Glutamatergic neuron (in vitro differentiated cells): ENCODE measurements around the gene NRXN3. TPM values are rescaled to one million over a fixed set of nuclear protein-coding genes. Genes with fewer than 3 reads are reported as not detected.

Source experiments
- DNase-seq: peaks from one replicate; pipeline ENCODE4 v3.0.0; 2022
- H3K27ac Mint-ChIP-seq: one replicate; pipeline ENCODE4 v1.8.0; 2020; ENCODE audit warnings: mild to moderate bottlenecking, mixed read lengths, inconsistent platforms; ENCODE audit not compliant: unreplicated experiment
- H3K27me3 Mint-ChIP-seq: one replicate; pipeline ENCODE4 v1.8.0; 2020; ENCODE audit warnings: mild to moderate bottlenecking, moderate library complexity, mixed read lengths, inconsistent platforms; ENCODE audit not compliant: unreplicated experiment
- H3K36me3 Mint-ChIP-seq: one replicate; pipeline ENCODE4 v1.8.0; 2020; ENCODE audit warnings: mild to moderate bottlenecking, mixed read lengths, inconsistent platforms; ENCODE audit not compliant: unreplicated experiment
- H3K4me1 Mint-ChIP-seq: one replicate; pipeline ENCODE4 v1.8.0; 2020; ENCODE audit warnings: mild to moderate bottlenecking, low read depth, mixed read lengths, inconsistent platforms; ENCODE audit not compliant: unreplicated experiment
- H3K4me3 Mint-ChIP-seq: one replicate; pipeline ENCODE4 v1.8.0; 2020; ENCODE audit warnings: mild to moderate bottlenecking, mixed read lengths, inconsistent platforms; ENCODE audit not compliant: unreplicated experiment
- H3K9me3 Mint-ChIP-seq: one replicate; pipeline ENCODE4 v1.8.0; 2020; ENCODE audit warnings: mild to moderate bottlenecking, moderate library complexity, mixed read lengths, inconsistent platforms; ENCODE audit not compliant: unreplicated experiment
- CTCF ChIP-seq: fragments of 200-600 bp; sonication (generic); IDR thresholded peaks from one replicate; pipeline ENCODE4 v1.5.0; 2021; ENCODE audit not compliant: partially characterized antibody, unreplicated experiment
- total RNA-seq: library from RNA; stranded (reverse); fragmentation: NEBNext Ultra II Directional; extraction: Animal tissue kit (Norgen Biotek cat#: 25700); gene quantifications from one replicate; pipeline ENCODE4 v1.2.1, GENCODE V29; 2021; ENCODE audit not compliant: unreplicated experiment

The NRXN3 gene
- total RNA-seq, 1 donor from 2014 or later = 1.2 TPM

- Mint-ChIP-seq H3K27me3 (peaks cover 2% of the 10 kb centered on the region), H3K4me3 (no peak overlapping the region), H3K4me1 (peaks cover 22% of the 10 kb centered on the region), H3K27ac (no peak overlapping the region), H3K9me3 (no peaks in the 10 kb centered on the region), H3K36me3 (no peaks in the 10 kb centered on the region)
- no peak for TF ChIP-seq CTCF
- no peak for DNase-seq
Observed at GRCh38 chr14:79708426-79709388, 1538.5 kb downstream of the NRXN3 start.

GRCh38 chr14:79709573-79709972 lies 1539.4 kb downstream of the NRXN3 start:
- TF ChIP-seq CTCF = no peak
- H3K9me3 Mint-ChIP-seq = no peaks in the 10 kb centered on the region
- H3K27me3 Mint-ChIP-seq = peaks cover 2% of the 10 kb centered on the region
- peaks cover 17% of the 10 kb centered on the region for H3K4me1 Mint-ChIP-seq
- no peak for DNase-seq
- no peak overlapping the region for H3K27ac Mint-ChIP-seq
- no peak overlapping the region for H3K4me3 Mint-ChIP-seq
- H3K36me3 Mint-ChIP-seq = no peaks in the 10 kb centered on the region

- H3K4me1 Mint-ChIP-seq = peaks cover 11% of the 10 kb centered on the region
Observed at GRCh38 chr14:79712302-79712950, 1542.3 kb downstream of the NRXN3 start.

GRCh38 chr14:79721399-79722084 lies 1551.4 kb downstream of the NRXN3 start:
- no peak overlapping the region for H3K27ac Mint-ChIP-seq
- no peaks in the 10 kb centered on the region for H3K9me3 Mint-ChIP-seq
- H3K4me1 Mint-ChIP-seq = no peaks in the 10 kb centered on the region
- H3K36me3 Mint-ChIP-seq = no peaks in the 10 kb centered on the region
- H3K27me3 Mint-ChIP-seq = no peaks in the 10 kb centered on the region
- H3K4me3 Mint-ChIP-seq = no peak overlapping the region
- no peak for DNase-seq
- TF ChIP-seq CTCF = no peak

More at GRCh38 chr14:79712302-79712950, 1542.3 kb downstream of the NRXN3 start:
- H3K27me3 Mint-ChIP-seq = no peaks in the 10 kb centered on the region
- H3K36me3 Mint-ChIP-seq = no peaks in the 10 kb centered on the region
- no peak for TF ChIP-seq CTCF
- no peak overlapping the region for H3K4me3 Mint-ChIP-seq
- DNase-seq = no peak
- no peak overlapping the region for H3K27ac Mint-ChIP-seq
- no peaks in the 10 kb centered on the region for H3K9me3 Mint-ChIP-seq
